Measurements from ENCODE around the gene CMSS1. TPM values are rescaled to one million over a fixed set of nuclear protein-coding genes. Genes with fewer than 3 reads are reported as not detected.

Gene CMSS1
- total and polyA plus RNA-seq, 2 donors (not counting 1 experiment from before 2014, with no cell fraction given): 7.3 to 22.8 TPM

DNA sequence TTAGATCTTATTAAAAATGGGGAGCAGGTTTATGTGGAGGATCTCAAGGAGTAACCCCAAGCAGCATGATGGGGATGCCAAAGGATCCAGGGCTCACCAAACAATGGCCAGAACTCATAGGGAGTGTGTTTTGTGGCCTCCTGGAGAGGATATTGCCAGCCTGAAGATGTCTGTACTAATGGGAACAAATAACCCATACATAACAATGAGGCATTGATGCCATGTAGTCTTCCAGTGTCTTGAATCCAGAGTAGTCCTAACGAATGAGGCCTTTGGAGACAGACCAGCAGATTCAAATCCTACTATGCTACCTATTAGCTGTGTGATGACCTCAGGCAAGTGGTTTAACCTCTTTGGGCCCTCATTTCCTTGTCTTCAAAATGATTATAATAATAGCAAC lies 45.0 kb upstream of the CMSS1 start:
- no peaks in the 10 kb centered on the region for H3K36me3 ChIP-seq (replicated peaks in 1 of 2; ENCODE audit: control extremely low read depth in 1 of 2, control insufficient read depth in 1 of 2, extremely low read depth in 1 of 2, insufficient read depth in 2 of 2, low read length in 1 of 2)
- H3K27ac ChIP-seq (ENCODE audit: low read length in 2 of 2): no peak overlapping the region
- Mint-ChIP-seq H3K9me3 (ENCODE audit: insufficient read depth) (no peaks in the 10 kb centered on the region), H3K4me3 (no peak overlapping the region), H3K27me3 (peaks cover 18% of the 10 kb centered on the region), H3K27ac (no peak overlapping the region), H3K4me1 (no peaks in the 10 kb centered on the region)
- no peak overlapping the region for H3K4me3 ChIP-seq (ENCODE audit: control extremely low read depth in 1 of 5, extremely low read depth in 1 of 5, insufficient read depth in 1 of 5, low read depth in 2 of 5, low read length in 4 of 5)
- ATAC-seq (ENCODE audit: low read depth): no peak
- H4K20me1 ChIP-seq (ENCODE audit: control insufficient read depth, insufficient read depth, low read length, poor library complexity, severe bottlenecking): no peaks in the 10 kb centered on the region
- H3K9ac ChIP-seq (ENCODE audit: low read length): no peak overlapping the region
- no peaks in the 10 kb centered on the region for H3K79me2 ChIP-seq (ENCODE audit: control insufficient read depth, insufficient read depth, low read length)
- ChIA-PET CTCF (no interaction called here), POLR2A (no interaction called here)
- no peaks in the 10 kb centered on the region for H3K9me3 ChIP-seq (ENCODE audit: control extremely low read depth in 1 of 3, control insufficient read depth in 2 of 3, insufficient read depth in 1 of 3, low read length in 2 of 3)
- no peak overlapping the region for H2AFZ ChIP-seq (ENCODE audit: insufficient read depth, low read depth, low read length, poor library complexity, severe bottlenecking)
- intact Hi-C loops (cut with micrococcal nuclease): no loop called here
- H3K4me1 ChIP-seq (ENCODE audit: control insufficient read depth in 2 of 2, insufficient read depth in 2 of 2, low read length in 2 of 2): no peaks in the 10 kb centered on the region
- 67% methylated on average over 1 of the region's 1 CpG for WGBS (ENCODE audit: insufficient coverage)
- DNase-seq: no peak
- H3K27me3 ChIP-seq (replicated peaks in 1 of 4; ENCODE audit: control extremely low read depth in 1 of 4, control insufficient read depth in 3 of 4, insufficient read depth in 4 of 4, low read length in 3 of 4): no peaks in the 10 kb centered on the region
- no peak overlapping the region for H3K4me2 ChIP-seq (replicated peaks; ENCODE audit: low read depth, low read length, poor library complexity, severe bottlenecking)
- TF ChIP-seq EZH2 (IDR thresholded peaks at IDR 0.05; ENCODE audit: borderline replicate concordance, insufficient read depth, low read depth, low read length, poor library complexity, severe bottlenecking): no peak
- TF ChIP-seq, protein P1, sequence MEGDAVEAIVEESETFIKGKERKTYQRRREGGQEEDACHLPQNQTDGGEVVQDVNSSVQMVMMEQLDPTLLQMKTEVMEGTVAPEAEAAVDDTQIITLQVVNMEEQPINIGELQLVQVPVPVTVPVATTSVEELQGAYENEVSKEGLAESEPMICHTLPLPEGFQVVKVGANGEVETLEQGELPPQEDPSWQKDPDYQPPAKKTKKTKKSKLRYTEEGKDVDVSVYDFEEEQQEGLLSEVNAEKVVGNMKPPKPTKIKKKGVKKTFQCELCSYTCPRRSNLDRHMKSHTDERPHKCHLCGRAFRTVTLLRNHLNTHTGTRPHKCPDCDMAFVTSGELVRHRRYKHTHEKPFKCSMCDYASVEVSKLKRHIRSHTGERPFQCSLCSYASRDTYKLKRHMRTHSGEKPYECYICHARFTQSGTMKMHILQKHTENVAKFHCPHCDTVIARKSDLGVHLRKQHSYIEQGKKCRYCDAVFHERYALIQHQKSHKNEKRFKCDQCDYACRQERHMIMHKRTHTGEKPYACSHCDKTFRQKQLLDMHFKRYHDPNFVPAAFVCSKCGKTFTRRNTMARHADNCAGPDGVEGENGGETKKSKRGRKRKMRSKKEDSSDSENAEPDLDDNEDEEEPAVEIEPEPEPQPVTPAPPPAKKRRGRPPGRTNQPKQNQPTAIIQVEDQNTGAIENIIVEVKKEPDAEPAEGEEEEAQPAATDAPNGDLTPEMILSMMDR (IDR thresholded peaks at IDR 0.05): no peak

DNA sequence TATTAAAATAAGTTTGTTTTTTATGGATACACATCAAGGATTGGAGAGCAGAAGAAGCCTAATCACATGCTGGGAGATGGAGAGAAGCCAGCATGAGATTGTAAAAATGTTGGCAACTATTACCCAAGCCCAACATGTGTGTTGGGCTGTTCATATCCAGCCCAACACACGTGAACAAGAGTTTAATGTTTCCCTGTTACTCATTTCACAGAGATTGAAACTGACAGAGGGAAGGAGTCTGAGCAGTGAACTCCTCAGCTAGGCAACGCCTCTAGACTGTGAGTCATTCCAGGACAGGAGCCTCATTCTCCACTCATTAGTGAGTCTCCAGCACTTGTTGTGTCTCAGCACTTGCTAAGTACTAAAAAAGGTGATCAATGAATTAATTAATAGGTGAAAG lies 43.2 kb upstream of the CMSS1 start:
- CTCF ChIA-PET: no interaction called here
- POLR2A ChIA-PET: no interaction called here

More for the DNA sequence above, 43.2 kb upstream of the CMSS1 start:
- Histone ChIP-seq H3K4me3 (ENCODE audit: control extremely low read depth in 1 of 5, extremely low read depth in 1 of 5, insufficient read depth in 1 of 5, low read depth in 2 of 5, low read length in 4 of 5) (no peak overlapping the region), H3K9me3 (ENCODE audit: control extremely low read depth in 1 of 3, control insufficient read depth in 2 of 3, insufficient read depth in 1 of 3, low read length in 2 of 3) (no peaks in the 10 kb centered on the region), H3K79me2 (ENCODE audit: control insufficient read depth, insufficient read depth, low read length) (no peaks in the 10 kb centered on the region), H4K20me1 (ENCODE audit: control insufficient read depth, insufficient read depth, low read length, poor library complexity, severe bottlenecking) (no peaks in the 10 kb centered on the region), H3K9ac (ENCODE audit: low read length) (no peak overlapping the region), H3K27me3 (replicated peaks in 1 of 4; ENCODE audit: control extremely low read depth in 1 of 4, control insufficient read depth in 3 of 4, insufficient read depth in 4 of 4, low read length in 3 of 4) (peaks cover 0 to 6% (median 1%) of the 10 kb centered on the region in 4 experiments), H3K4me1 (ENCODE audit: control insufficient read depth in 2 of 2, insufficient read depth in 2 of 2, low read length in 2 of 2) (no peaks in the 10 kb centered on the region), H3K4me2 (replicated peaks; ENCODE audit: low read depth, low read length, poor library complexity, severe bottlenecking) (no peak overlapping the region), H3K36me3 (replicated peaks in 1 of 2; ENCODE audit: control extremely low read depth in 1 of 2, control insufficient read depth in 1 of 2, extremely low read depth in 1 of 2, insufficient read depth in 2 of 2, low read length in 1 of 2) (no peaks in the 10 kb centered on the region), H2AFZ (ENCODE audit: insufficient read depth, low read depth, low read length, poor library complexity, severe bottlenecking) (no peak overlapping the region), H3K27ac (ENCODE audit: low read length in 2 of 2) (no peak overlapping the region)
- no peak overlapping the region for H3K27ac Mint-ChIP-seq
- H3K4me1 Mint-ChIP-seq: no peaks in the 10 kb centered on the region
- 43% methylated on average over 1 of the region's 2 CpGs for WGBS (ENCODE audit: insufficient coverage)
- intact Hi-C loops (cut with micrococcal nuclease): no loop called here
- DNase-seq (no peak), ATAC-seq (ENCODE audit: low read depth) (no peak)
- no peaks in the 10 kb centered on the region for H3K9me3 Mint-ChIP-seq (ENCODE audit: insufficient read depth)
- no peak for TF ChIP-seq EZH2 (IDR thresholded peaks at IDR 0.05; ENCODE audit: borderline replicate concordance, insufficient read depth, low read depth, low read length, poor library complexity, severe bottlenecking)
- TF ChIP-seq, protein P1 (IDR thresholded peaks at IDR 0.05): no peak
- H3K4me3 Mint-ChIP-seq: no peak overlapping the region
- H3K27me3 Mint-ChIP-seq: peaks cover 25% of the 10 kb centered on the region

Data from B cell (primary cell).